ENCODE results near the gene SCRN1.
A peak's percentile ranks its signal among the peaks of the same experiment; 100 is the strongest.

SCRN1 gene

GRCh38 chr7:30023524-30023923 lies 33.9 kb upstream of the SCRN1 start:
- Mint-ChIP-seq H3K9me3 (peaks cover 0 to 4% of the 10 kb centered on the region in 2 donors), H3K36me3 (peaks cover 6 to 13% of the 10 kb centered on the region in 2 donors), H3K27ac (no peak overlapping the region), H3K27me3 (no peaks in the 10 kb centered on the region), H3K4me3 (no peak overlapping the region), H3K4me1 (peaks cover 19 to 34% of the 10 kb centered on the region in 2 donors)
- no peak for DNase-seq
- ATAC-seq (replicated peaks), result no peak

GRCh38 chr7:30022991-30023390 lies 33.4 kb upstream of the SCRN1 start:
- H3K36me3 Mint-ChIP-seq, result peaks cover 6 to 16% of the 10 kb centered on the region in 2 donors
- H3K27ac Mint-ChIP-seq, result no peak overlapping the region
- no peak for ATAC-seq (replicated peaks)
- H3K27me3 Mint-ChIP-seq, result no peaks in the 10 kb centered on the region
- no peak for DNase-seq
- peaks cover 0 to 4% of the 10 kb centered on the region in 2 donors for H3K9me3 Mint-ChIP-seq
- H3K4me1 Mint-ChIP-seq, result peaks cover 19 to 34% of the 10 kb centered on the region in 2 donors
- H3K4me3 Mint-ChIP-seq, result no peak overlapping the region

- Mint-ChIP-seq H3K27ac (no peak overlapping the region), H3K4me3 (no peak overlapping the region), H3K4me1 (peaks cover 11 to 22% of the 10 kb centered on the region in 2 donors), H3K36me3 (peaks cover 6 to 26% of the 10 kb centered on the region in 2 donors), H3K9me3 (peaks cover 0 to 4% of the 10 kb centered on the region in 2 donors), H3K27me3 (no peaks in the 10 kb centered on the region)
- DNase-seq (no peak), ATAC-seq (replicated peaks) (no peak)
Measured at GRCh38 chr7:30020535-30020934, 30.9 kb upstream of the SCRN1 start.

- ATAC-seq (replicated peaks) (no peak), DNase-seq (no peak)
- Mint-ChIP-seq H3K9me3 (peaks cover 0 to 4% of the 10 kb centered on the region in 2 donors), H3K36me3 (peaks cover 6 to 23% of the 10 kb centered on the region in 2 donors), H3K4me3 (no peak overlapping the region), H3K4me1 (peaks cover 5 to 16% of the 10 kb centered on the region in 2 donors), H3K27ac (no peak overlapping the region), H3K27me3 (no peaks in the 10 kb centered on the region)
Measured at GRCh38 chr7:30019960-30020359, 30.4 kb upstream of the SCRN1 start.

GRCh38 chr7:30019387-30019786 lies 29.8 kb upstream of the SCRN1 start:
- Mint-ChIP-seq H3K4me1 (peaks cover 5 to 11% of the 10 kb centered on the region in 2 donors), H3K27ac (no peak overlapping the region), H3K9me3 (peaks cover 0 to 4% of the 10 kb centered on the region in 2 donors), H3K27me3 (no peaks in the 10 kb centered on the region), H3K4me3 (no peak overlapping the region), H3K36me3 (peaks cover 7 to 26% of the 10 kb centered on the region in 2 donors)
- ATAC-seq (replicated peaks) (no peak), DNase-seq (no peak)

GRCh38 chr7:30018451-30018850 lies 28.9 kb upstream of the SCRN1 start:
- Mint-ChIP-seq H3K27ac (no peak overlapping the region), H3K27me3 (no peaks in the 10 kb centered on the region), H3K36me3 (peaks cover 7 to 28% of the 10 kb centered on the region in 2 donors), H3K9me3 (peaks cover 0 to 1% of the 10 kb centered on the region in 2 donors), H3K4me3 (no peak overlapping the region), H3K4me1 (peaks cover 4 to 7% of the 10 kb centered on the region in 2 donors)
- no peak for DNase-seq
- ATAC-seq (replicated peaks), result no peak

- ATAC-seq (replicated peaks) (no peak), DNase-seq (no peak)
- Mint-ChIP-seq H3K4me1 (no peaks in the 10 kb centered on the region), H3K27me3 (no peaks in the 10 kb centered on the region), H3K36me3 (peaks cover 7 to 17% of the 10 kb centered on the region in 2 donors), H3K9me3 (no peaks in the 10 kb centered on the region), H3K27ac (no peak overlapping the region), H3K4me3 (no peak overlapping the region)
Measured at GRCh38 chr7:30012757-30013156, 23.2 kb upstream of the SCRN1 start.

GRCh38 chr7:30010021-30010420 lies 20.4 kb upstream of the SCRN1 start:
- Mint-ChIP-seq H3K4me1 (no peaks in the 10 kb centered on the region), H3K9me3 (no peaks in the 10 kb centered on the region), H3K27ac (no peak overlapping the region), H3K27me3 (no peaks in the 10 kb centered on the region), H3K36me3 (peaks cover 7 to 8% of the 10 kb centered on the region in 2 donors), H3K4me3 (no peak overlapping the region)
- ATAC-seq (replicated peaks) (no peak), DNase-seq (no peak)

GRCh38 chr7:30005464-30005863 lies 15.9 kb upstream of the SCRN1 start:
- Mint-ChIP-seq H3K27me3 (no peaks in the 10 kb centered on the region), H3K9me3 (no peaks in the 10 kb centered on the region)

GRCh38 chr7:30003098-30003497 lies 13.5 kb upstream of the SCRN1 start:
- Mint-ChIP-seq H3K4me1 (no peaks in the 10 kb centered on the region), H3K9me3 (no peaks in the 10 kb centered on the region), H3K36me3 (no peaks in the 10 kb centered on the region), H3K4me3 (no peak overlapping the region), H3K27me3 (peaks cover 4 to 9% of the 10 kb centered on the region in 2 donors), H3K27ac (no peak overlapping the region)
- DNase-seq (no peak), ATAC-seq (replicated peaks) (no peak)

More at GRCh38 chr7:30005464-30005863, 15.9 kb upstream of the SCRN1 start:
- Mint-ChIP-seq H3K27ac (no peak overlapping the region), H3K36me3 (no peaks in the 10 kb centered on the region), H3K4me1 (no peaks in the 10 kb centered on the region), H3K4me3 (no peak overlapping the region)
- ATAC-seq (replicated peaks), result no peak
- no peak for DNase-seq

- peaks cover 0 to 1% of the 10 kb centered on the region in 2 donors for H3K36me3 Mint-ChIP-seq
- ATAC-seq (replicated peaks), result no peak
- no peak for DNase-seq
- H3K27ac Mint-ChIP-seq, result no peak overlapping the region
- no peaks in the 10 kb centered on the region for H3K4me1 Mint-ChIP-seq
- no peak overlapping the region for H3K4me3 Mint-ChIP-seq
- peaks cover 4 to 14% of the 10 kb centered on the region in 2 donors for H3K27me3 Mint-ChIP-seq
- peaks cover 0 to 1% of the 10 kb centered on the region in 2 donors for H3K9me3 Mint-ChIP-seq
Measured at GRCh38 chr7:30001998-30002397, 12.4 kb upstream of the SCRN1 start.

- H3K4me1 Mint-ChIP-seq, result no peaks in the 10 kb centered on the region
- H3K9me3 Mint-ChIP-seq, result peaks cover 9% of the 10 kb centered on the region in 2 donors
- H3K27me3 Mint-ChIP-seq, result peaks cover 9 to 22% of the 10 kb centered on the region in 2 donors
- H3K27ac Mint-ChIP-seq, result no peak overlapping the region
- ATAC-seq (replicated peaks), result no peak
- H3K36me3 Mint-ChIP-seq, result peaks cover 6 to 7% of the 10 kb centered on the region in 2 donors
- no peak for DNase-seq
- H3K4me3 Mint-ChIP-seq, result no peak overlapping the region
Measured at GRCh38 chr7:29998489-29998888, 8.9 kb upstream of the SCRN1 start.

- peaks cover 14 to 28% of the 10 kb centered on the region in 2 donors for H3K27me3 Mint-ChIP-seq
- H3K9me3 Mint-ChIP-seq, result peaks cover 9% of the 10 kb centered on the region in 2 donors
- no peaks in the 10 kb centered on the region for H3K4me1 Mint-ChIP-seq
- H3K4me3 Mint-ChIP-seq, result no peak overlapping the region
- ATAC-seq (replicated peaks) (no peak), DNase-seq (no peak)
- no peak overlapping the region for H3K27ac Mint-ChIP-seq
- peaks cover 6 to 10% of the 10 kb centered on the region in 2 donors for H3K36me3 Mint-ChIP-seq
Measured at GRCh38 chr7:29996321-29996720, 6.7 kb upstream of the SCRN1 start.

GRCh38 chr7:29995652-29996051 lies 6.1 kb upstream of the SCRN1 start:
- peaks cover 9% of the 10 kb centered on the region in 2 donors for H3K9me3 Mint-ChIP-seq
- H3K4me1 Mint-ChIP-seq, result no peaks in the 10 kb centered on the region
- no peak overlapping the region for H3K4me3 Mint-ChIP-seq
- DNase-seq (no peak), ATAC-seq (replicated peaks) (no peak)
- no peak overlapping the region for H3K27ac Mint-ChIP-seq
- peaks cover 14 to 33% of the 10 kb centered on the region in 2 donors for H3K27me3 Mint-ChIP-seq
- peaks cover 6 to 10% of the 10 kb centered on the region in 2 donors for H3K36me3 Mint-ChIP-seq

GRCh38 chr7:29993140-29993539 lies 3.5 kb upstream of the SCRN1 start:
- DNase-seq (no peak), ATAC-seq (replicated peaks) (no peak)
- peaks cover 9% of the 10 kb centered on the region in 2 donors for H3K9me3 Mint-ChIP-seq
- H3K36me3 Mint-ChIP-seq, result peaks cover 6 to 10% of the 10 kb centered on the region in 2 donors
- peak overlapping the region; percentile 37 for H3K27ac Mint-ChIP-seq
- H3K27me3 Mint-ChIP-seq, result peaks cover 9 to 27% of the 10 kb centered on the region in 2 donors
- no peak overlapping the region for H3K4me3 Mint-ChIP-seq
- peaks cover 7 to 8% of the 10 kb centered on the region in 2 donors for H3K4me1 Mint-ChIP-seq

Measured in stimulated activated naive B cell treated with anti-CD40 and anti-IgM and Interleukin-4, amounts not matched to agents 10 μg/mL and 1 μg/mL and 100 μg/mL, for 72 hours (primary cell).